ENCODE measurements around the gene COBLL1.

The COBLL1 gene

DNA sequence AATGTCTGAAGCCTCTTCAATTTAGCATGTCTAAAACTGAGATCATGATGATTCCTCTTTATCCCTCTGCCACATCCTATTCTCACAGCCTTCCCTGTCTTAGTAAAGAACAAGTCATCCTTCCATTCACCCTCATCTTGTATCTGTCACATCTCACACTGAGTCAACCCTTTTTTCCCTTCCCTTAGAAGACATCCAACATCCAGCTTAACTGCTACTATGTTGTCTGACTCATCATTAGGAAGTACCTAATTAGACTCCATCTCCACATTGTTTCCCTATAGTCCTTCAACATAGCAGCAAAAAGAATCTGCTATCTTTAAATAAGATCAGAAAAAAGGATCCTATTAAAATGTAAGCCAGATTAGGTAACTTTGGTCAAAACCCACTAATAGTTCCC is 135.1 kb downstream of the COBLL1 start:
- no peak for DNase-seq

GRCh38 chr2:164705412-164706167 is 136.0 kb downstream of the COBLL1 start:
- no peak for DNase-seq

GRCh38 chr2:164703915-164704706 is 137.5 kb downstream of the COBLL1 start:
- no peak for DNase-seq

DNA sequence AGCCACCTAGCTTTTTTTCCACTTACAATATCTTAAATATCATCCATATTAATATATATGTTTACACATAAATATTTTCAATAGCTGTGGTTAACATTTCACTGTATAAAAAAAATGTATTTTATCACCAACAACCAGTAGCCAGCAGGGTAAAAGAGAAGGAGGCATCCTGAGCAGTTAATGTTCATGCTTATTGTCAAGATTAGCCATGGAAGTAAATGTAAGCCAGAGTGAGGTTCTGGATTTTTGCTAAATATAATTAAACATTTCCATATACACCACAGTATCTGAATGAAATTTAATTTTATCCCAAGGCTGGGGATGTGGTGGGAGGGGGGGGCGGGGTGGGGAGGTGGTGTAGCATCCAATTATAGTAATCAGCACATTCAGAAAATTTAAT is 140.1 kb downstream of the COBLL1 start:
- DNase-seq = no peak

DNA sequence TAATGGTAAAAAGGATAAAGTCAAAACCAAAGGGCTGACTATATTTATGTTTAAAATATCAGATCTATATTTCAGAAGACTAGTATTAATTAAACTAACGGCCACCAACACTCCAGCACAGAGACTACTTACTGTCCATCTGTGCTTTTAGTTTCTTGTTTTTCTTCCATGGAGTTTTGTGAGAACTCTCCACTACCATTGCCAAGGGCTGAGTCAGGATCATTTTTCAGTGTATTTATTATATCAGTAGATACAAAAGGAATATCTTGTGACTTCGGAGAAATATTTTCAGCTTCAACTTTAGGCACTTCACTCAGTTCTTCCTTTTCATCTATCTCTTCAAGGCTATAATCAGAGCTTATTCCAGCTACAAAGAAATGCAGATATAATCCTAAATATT is 141.2 kb downstream of the COBLL1 start:
- DNase-seq = no peak

DNA sequence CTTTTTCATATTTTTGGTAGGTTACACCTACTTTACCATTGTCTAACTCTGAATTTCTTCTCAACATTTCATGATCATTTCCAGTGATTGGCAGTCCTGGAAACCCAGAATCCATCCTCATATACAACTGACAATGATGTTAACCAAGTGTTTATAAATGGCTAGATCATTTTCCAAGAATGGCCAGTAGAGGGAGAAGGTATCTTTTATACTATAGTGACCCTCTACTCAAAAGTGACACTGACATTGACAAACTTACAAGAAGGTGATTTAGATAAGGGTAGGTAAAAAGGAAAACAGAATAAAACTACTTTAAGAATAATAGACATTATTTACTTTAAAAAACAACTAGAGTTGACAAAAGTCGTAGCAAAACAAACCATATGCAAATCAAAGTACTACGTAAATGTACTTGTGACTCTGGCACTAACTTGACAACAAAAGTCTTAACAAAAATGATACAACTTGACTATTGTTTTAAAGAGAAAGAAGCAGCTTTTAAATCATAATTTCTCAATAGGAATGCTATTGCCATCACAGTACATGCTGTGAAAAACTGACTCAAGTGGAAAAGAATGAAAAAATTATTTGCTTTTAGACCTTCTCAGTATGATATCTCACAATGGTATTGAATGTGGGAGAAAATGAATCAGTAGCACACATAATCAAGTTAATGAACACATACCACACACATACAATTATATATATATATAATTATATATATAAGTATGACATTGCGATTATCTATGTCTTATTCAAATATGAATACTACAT is 143.7 kb downstream of the COBLL1 start:
- DNase-seq = no peak

GRCh38 chr2:164696634-164697033 is 145.0 kb downstream of the COBLL1 start:
- DNase-seq = no peak

DNA sequence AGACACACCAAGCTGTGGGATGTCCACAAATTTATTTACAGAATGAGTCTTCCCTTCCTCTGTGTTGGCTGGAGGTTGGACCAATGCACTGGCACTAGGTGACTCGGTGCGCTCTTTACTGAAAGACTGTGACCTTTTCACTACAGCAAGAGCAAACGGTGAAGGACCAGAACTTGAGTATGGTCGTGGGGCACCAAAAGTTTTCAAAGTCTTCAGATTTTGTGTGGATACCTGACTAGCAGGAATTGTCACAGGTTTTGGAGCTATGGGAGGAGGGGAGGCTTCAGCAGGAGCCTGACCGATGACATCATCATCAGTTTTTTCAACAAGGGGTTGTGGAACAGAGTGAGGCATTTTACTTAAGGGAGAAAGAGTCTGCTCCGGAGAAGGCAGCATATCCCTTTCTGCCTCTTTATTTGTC is 147.3 kb downstream of the COBLL1 start:
- DNase-seq = no peak

GRCh38 chr2:164693834-164694233 is 147.8 kb downstream of the COBLL1 start:
- DNase-seq = no peak

DNA sequence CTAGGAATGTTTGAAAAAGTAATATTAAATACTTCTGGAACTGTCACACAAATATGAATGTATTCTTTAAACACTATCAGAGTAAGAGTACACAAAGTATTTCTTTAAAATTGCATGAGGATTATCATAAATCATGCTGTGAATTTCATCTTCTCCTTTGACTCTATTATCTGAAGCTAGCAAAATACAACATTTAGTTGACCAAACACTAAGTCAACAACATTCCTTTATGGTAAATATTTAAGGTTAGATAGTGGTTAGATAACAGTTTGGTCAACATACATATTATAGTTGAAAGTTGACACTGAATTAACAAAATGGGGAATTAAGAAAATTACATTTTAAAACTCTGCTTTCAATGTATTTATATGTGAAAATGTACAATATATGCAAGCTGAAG is 148.2 kb downstream of the COBLL1 start:
- DNase-seq = no peak

- DNase-seq = no peak
Measured at GRCh38 chr2:164692958-164693357, 148.7 kb downstream of the COBLL1 start.

GRCh38 chr2:164692114-164692513 is 149.5 kb downstream of the COBLL1 start:
- DNase-seq = no peak

DNA sequence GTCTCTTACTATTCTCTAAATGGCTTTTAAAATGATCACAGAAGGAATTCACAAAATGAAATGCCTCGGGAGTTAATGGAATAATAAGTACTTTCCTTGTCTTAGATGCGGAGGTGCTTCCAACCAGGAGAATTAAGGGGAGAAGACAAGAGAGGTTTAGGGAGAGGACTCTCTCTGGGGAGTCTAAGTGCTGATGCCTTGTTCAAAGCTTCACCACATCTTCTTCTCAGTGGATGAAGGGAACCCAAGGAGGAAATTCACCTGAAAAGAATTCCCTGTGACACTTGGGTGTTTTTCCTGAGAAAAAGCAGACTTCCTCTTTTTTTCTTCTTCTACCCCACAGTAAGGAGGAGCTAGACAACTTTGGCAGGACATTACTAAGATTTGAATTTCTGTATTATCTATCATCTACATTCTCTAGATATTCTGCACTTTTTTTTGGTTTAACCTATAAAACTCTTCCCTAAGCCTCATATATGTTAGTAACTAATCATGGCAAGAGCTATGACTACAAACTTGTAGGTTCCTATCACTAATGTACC is 150.2 kb downstream of the COBLL1 start:
- DNase-seq = no peak

DNA sequence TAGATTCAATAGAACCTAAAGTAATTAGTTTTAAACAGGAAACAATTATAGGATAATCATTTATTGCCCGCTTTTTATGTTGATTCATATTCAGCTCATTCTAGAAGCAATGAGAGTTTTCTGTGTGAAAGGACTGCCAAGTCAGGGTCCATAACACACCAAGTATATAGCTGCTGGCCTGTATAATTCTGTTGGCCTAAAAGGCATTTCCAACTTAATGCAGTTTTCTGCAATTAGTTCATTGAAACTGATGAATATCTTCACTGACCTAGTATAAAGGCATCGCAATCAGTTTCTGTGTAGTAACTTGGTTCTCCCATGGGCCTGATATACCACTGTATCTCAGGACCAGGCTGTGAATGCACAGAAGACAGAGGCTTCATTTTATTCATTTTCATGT is 151.3 kb downstream of the COBLL1 start:
- DNase-seq = no peak

DNA sequence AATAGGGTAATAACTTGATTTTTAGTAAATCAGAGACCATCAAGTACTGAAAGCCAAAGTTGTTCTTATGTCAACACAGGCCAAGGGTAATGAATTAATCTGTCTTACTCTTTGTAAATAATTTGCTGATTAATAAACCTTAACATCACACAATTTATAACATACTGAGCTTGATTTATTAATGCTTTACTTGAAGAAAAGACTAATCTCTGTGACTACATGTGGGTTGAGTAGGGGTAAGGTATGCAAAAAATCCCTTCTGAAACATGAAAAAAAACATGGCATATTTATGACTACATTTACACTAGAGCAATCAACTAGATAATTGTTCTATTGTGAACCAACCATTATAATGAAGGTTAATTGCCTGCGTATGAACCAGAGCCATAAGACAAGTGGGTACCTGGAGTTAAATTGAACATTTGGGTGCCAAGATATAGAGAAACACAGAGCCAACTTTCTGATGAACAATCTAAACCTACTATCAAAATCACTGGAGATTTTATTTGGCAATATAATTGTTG is 152.7 kb downstream of the COBLL1 start:
- DNase-seq = no peak

DNA sequence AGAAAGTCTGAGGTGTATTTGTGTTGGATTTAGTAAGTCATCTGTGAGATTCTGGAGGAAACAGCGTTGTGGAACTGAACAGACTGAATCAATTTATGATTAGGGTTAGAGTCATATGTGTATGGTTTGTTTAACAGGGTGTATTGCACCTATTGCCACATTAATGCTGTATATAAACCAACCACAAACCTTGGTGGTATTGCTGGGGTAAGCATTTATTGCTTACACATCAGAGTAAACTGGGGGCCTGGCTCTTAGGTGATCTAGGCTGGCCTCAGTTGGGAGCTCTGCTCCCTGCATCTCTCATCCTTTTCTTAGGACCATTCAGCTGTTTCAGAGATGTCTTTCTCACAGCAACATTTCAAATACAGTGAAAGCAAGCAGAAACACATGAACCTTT is 160.6 kb downstream of the COBLL1 start:
- no peak for DNase-seq

GRCh38 chr2:164678631-164679149 is 162.9 kb downstream of the COBLL1 start:
- DNase-seq = no peak

DNA sequence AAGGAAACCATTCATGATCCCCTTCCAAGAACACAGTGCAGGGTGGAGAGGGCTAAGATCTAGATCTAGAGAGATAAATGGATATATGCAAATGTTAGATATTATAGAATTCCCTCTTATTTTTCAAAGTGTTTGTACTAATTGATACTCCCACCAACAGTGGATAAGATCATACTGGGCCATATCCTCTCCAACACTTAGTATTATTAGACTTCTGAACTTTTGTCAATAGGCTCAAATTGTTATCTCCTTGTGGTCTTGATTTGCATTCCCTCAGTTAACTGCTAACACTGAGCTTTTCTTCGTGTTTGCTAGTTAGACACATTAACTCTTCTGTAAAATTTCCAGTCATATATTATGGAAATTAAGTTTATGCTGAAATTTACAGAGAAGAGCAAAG is 163.9 kb downstream of the COBLL1 start:
- DNase-seq = no peak

- no peak for DNase-seq
Measured at GRCh38 chr2:164677271-164677670, 164.4 kb downstream of the COBLL1 start.

DNA sequence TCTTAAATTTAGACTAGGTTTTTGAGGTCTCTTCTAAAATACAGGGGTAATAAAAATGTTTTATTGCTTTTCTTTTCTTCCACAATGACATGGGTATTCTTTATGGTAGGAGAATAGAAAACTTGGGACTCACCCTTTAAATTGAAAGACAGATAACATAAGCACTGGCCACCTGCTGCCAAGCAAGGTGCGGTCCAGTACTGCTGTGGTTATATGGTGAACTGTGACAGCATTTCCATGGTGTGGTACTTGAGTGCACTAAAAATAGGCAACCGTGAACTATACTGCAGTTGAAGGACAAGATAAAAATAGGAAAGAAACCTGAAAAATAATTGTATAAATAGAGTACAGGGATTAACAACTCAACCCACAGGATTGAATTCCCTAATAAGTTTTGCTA is 165.9 kb downstream of the COBLL1 start:
- DNase-seq = no peak

- DNase-seq = no peak
Measured at GRCh38 chr2:164675027-164675426, 166.6 kb downstream of the COBLL1 start.

DNA sequence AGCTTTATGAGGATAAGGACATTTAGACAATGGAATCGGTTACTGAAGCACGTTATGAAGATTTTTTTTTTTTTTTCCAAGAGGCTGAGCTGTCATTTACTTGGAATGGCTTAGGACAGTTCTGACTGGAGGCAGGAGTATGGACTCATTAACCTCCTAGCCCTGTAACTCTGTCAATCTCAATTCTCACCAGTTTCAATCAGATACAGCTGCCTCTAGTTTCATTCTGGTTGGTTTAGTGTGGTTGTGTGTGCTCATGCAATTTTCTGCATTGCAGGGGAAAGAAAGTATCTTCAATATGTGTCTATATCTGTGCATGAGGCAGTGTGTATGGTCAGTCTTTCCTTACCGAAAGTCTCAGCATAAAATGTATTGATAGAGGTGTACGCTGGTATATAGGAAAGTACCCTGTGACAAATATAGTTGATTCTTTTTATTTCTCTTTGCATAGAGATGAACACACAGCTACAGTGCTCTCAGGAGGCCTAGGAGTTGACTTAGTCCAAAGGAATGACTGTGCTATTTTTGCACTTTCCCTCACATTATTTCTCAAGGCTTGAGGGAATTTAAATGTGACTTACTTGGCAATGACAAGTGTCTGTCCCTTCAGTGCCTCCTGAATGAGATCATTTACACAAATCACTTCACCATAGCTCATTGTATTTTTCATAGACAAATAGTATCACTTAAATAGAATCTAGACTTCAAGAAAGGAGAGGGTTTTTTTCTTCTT is 169.8 kb downstream of the COBLL1 start:
- DNase-seq = no peak
